ENCODE measurements around the gene NUP85. TPM values are rescaled to one million over a fixed set of nuclear protein-coding genes. Genes with fewer than 3 reads are reported as not detected.

Gene NUP85
- total RNA-seq, 4 donors from 2014 or later = 34.0 to 52.8 (median 36.7) TPM

- no peaks in the 10 kb centered on the region for H3K9me3 ChIP-seq
- TF ChIP-seq CTCF (IDR thresholded peaks at IDR 0.05) (no peak), POLR2A (IDR thresholded peaks at IDR 0.05) (no peak)
- no peaks in the 10 kb centered on the region for H3K27me3 ChIP-seq
- peak overlapping the region; percentile 88 to 97 (median 94) for H3K27ac ChIP-seq
- peaks cover 0 to 26% (median 18%) of the 10 kb centered on the region in 4 donors for H3K4me1 ChIP-seq
- H3K36me3 ChIP-seq = peaks cover 0 to 40% (median 0%) of the 10 kb centered on the region in 3 donors
- H3K4me3 ChIP-seq = peak overlapping the region; percentile 73 to 91 (median 78)
- DNase-seq = no peak
Observed at GRCh38 chr17:75262112-75262606, 56.7 kb downstream of the NUP85 start.

- Histone ChIP-seq H3K9me3 (no peaks in the 10 kb centered on the region), H3K36me3 (peaks cover 0 to 40% (median 0%) of the 10 kb centered on the region in 3 donors), H3K27ac (no peak overlapping the region), H3K4me3 (peak overlapping the region in 1 of 4 donors; percentile 73), H3K4me1 (peaks cover 0 to 32% (median 18%) of the 10 kb centered on the region in 4 donors), H3K27me3 (no peaks in the 10 kb centered on the region)
- TF ChIP-seq POLR2A (IDR thresholded peaks at IDR 0.05) (no peak), CTCF (IDR thresholded peaks at IDR 0.05) (no peak)
- no peak for DNase-seq
Observed at GRCh38 chr17:75263055-75263454, 57.6 kb downstream of the NUP85 start.

- TF ChIP-seq CTCF (IDR thresholded peaks at IDR 0.05) (no peak), POLR2A (IDR thresholded peaks at IDR 0.05) (no peak)
- Histone ChIP-seq H3K36me3 (peaks cover 0 to 40% (median 0%) of the 10 kb centered on the region in 3 donors), H3K27me3 (no peaks in the 10 kb centered on the region), H3K27ac (no peak overlapping the region), H3K9me3 (no peaks in the 10 kb centered on the region), H3K4me1 (peaks cover 0 to 25% (median 9%) of the 10 kb centered on the region in 4 donors), H3K4me3 (no peak overlapping the region)
- DNase-seq = no peak
Observed at GRCh38 chr17:75265614-75266315, 60.3 kb downstream of the NUP85 start.

GRCh38 chr17:75266316-75267152 is 61.1 kb downstream of the NUP85 start:
- Histone ChIP-seq H3K27me3 (no peaks in the 10 kb centered on the region), H3K36me3 (peaks cover 0 to 40% (median 0%) of the 10 kb centered on the region in 3 donors), H3K4me1 (peaks cover 0 to 24% (median 8%) of the 10 kb centered on the region in 4 donors), H3K4me3 (no peak overlapping the region), H3K27ac (no peak overlapping the region), H3K9me3 (no peaks in the 10 kb centered on the region)
- TF ChIP-seq POLR2A (IDR thresholded peaks at IDR 0.05) (no peak), CTCF (IDR thresholded peaks at IDR 0.05) (no peak)
- DNase-seq = no peak

- Histone ChIP-seq H3K4me1 (peaks cover 0 to 27% (median 10%) of the 10 kb centered on the region in 4 donors), H3K4me3 (no peak overlapping the region), H3K9me3 (no peaks in the 10 kb centered on the region), H3K27ac (no peak overlapping the region), H3K36me3 (peaks cover 0 to 40% (median 0%) of the 10 kb centered on the region in 3 donors), H3K27me3 (no peaks in the 10 kb centered on the region)
- DNase-seq = no peak
- TF ChIP-seq POLR2A (IDR thresholded peaks at IDR 0.05) = no peak
Observed at GRCh38 chr17:75267153-75267410, 61.6 kb downstream of the NUP85 start.
